GM18498 (cell line): Measurements from ENCODE around the gene FAM83G.
"Not testable (repeated sequence)": the region's sequence is repeated elsewhere in the genome, so short reads cannot be mapped to it uniquely, and the experiment has no call there.

Experiments
- ATAC-seq: cut with Tn5 transposase; IDR thresholded peaks from one replicate; pipeline ENCODE4 v1.9.1; 2021; ENCODE audit warnings: mild to moderate bottlenecking, moderate library complexity; ENCODE audit not compliant: unreplicated experiment

The FAM83G gene

GRCh38 chr17:18928628-18929125 lies 75.9 kb downstream of the FAM83G start:
- ATAC-seq: no peak

DNA sequence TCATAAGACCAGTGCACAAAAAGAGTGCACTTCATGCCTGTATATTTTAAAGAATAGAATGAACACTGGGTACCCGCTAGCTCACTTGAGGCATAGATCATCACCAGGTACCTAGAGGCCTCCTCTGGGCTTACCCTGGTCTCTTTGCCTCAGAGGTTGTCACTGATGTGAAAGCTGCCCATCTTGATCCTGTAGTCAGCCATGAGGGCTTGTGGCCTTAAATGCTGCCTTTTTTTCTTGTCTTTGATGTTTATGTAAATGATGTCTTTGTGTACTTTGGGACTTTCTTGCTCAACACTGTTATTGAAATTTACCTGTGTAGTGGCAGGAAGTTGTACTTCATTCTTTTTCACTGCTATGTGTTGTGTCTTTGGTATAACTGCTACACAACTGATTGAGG lies 79.4 kb downstream of the FAM83G start:
- ATAC-seq: no peak

DNA sequence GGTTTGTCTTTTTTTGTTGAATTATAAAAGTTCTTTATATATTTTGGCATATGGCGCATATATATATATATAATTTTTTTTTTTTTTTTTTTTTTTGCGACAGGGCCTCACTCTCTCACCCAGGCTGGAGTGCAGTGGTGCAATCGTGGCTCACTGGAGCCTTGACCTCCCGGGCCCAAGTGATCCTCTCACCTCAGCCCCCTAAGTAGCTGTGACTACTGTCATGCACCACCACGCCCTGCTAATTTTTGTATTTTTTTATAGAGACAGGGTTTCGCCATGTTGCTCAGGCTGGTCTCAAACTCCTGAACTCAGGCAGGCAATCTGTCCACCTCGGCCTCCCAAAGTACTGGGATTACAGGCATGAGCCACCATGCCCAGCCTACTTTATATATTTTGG lies 82.0 kb downstream of the FAM83G start:
- ATAC-seq: not testable (repeated sequence)

DNA sequence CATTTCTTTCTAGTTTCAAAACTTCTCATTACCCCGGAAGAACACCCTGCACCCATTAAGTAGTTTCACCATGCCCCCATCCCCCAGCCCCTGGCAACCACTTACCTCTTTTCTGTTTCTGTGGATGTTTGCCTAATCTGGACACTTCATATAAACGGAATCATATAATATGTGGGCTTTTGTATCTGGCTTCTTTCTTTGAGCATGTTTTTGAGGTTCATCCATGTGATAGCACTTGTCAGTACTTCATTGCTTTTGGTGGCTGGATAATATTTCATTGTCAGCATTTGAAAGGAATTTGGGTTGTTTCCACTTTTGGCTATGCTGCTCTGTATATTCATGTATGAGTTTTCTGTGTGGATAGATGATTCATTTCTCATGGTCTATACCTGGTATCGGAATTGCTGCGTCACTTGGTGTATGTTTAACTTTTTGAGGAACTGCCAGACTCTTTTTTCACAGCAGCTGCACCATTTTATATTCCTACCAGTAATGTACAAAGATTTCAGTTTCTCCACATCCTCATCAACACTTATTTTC lies 82.6 kb downstream of the FAM83G start:
- ATAC-seq: peak; percentile 58

DNA sequence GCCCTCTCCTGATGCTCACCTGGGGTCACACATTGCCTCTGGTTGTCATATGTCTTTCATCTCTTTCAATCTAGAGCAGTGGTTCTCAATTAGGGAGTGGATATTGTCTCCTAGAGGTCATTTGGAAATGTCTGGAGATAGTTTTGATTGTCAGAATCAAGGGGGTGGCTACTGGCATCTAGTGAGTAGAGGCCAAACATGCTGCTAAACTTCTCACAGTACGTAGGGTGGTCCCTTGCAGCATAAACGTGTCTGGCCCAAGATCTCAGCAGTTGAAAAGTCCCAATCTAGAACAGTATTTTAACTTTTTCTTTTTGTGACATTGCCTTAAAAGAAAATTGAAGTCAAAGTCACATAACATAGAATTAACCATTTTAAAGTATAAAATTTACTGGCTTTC lies 83.1 kb downstream of the FAM83G start:
- ATAC-seq: peak; percentile 17

GRCh38 chr17:18920911-18921441 lies 83.6 kb downstream of the FAM83G start:
- ATAC-seq: peak; percentile 50

DNA sequence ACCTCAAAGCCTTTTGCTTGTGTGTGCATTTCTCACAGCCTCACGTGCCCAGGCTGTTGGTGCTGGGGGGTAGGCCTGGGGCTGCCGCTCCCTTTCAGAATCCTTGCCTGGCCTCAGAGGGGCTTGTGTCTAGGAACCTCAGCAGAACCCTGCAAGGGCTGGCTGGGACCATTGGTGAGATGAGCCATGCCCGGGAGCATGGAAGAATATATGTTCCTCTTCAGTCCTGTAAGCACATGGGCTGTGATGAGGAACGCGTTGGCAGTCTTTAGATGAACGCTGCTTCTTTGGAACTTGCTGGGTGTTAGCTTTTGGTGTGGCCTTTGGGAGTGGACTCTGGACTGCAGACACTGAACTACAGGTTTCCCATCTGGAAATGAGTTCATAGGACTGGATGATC lies 84.6 kb downstream of the FAM83G start:
- ATAC-seq: no peak
